Gastrocnemius medialis (tissue), 4 donors: ENCODE data around the gene PALD1.

Experiments used
- POLR2A ChIP-seq, 2 donors: fragments of 450-650 bp; IDR thresholded peaks; one replicate each; pipeline ENCODE4 v1.6.1; 2017; ENCODE audit warnings: antibody characterized with exemption in 2 of 2, mild to moderate bottlenecking in 2 of 2, moderate library complexity in 2 of 2
- TF ChIP-seq, protein P1 (sequence below), 5 experiments: fragments of 450-650 bp in 3 of 5; fragments of 200-600 bp in 2 of 5; sonication (generic) in 2 of 5; IDR thresholded peaks in 4 of 5; conservative IDR thresholded peaks in 1 of 5; 1 replicate in 4 of 5; 2 replicates in 1 of 5; pipeline ENCODE4 v1.5.1; 2016 to 2019; ENCODE audit warnings: antibody characterized with exemption in 5 of 5, mild to moderate bottlenecking in 3 of 5, moderate library complexity in 3 of 5

- TF ChIP-seq, protein P1, sequence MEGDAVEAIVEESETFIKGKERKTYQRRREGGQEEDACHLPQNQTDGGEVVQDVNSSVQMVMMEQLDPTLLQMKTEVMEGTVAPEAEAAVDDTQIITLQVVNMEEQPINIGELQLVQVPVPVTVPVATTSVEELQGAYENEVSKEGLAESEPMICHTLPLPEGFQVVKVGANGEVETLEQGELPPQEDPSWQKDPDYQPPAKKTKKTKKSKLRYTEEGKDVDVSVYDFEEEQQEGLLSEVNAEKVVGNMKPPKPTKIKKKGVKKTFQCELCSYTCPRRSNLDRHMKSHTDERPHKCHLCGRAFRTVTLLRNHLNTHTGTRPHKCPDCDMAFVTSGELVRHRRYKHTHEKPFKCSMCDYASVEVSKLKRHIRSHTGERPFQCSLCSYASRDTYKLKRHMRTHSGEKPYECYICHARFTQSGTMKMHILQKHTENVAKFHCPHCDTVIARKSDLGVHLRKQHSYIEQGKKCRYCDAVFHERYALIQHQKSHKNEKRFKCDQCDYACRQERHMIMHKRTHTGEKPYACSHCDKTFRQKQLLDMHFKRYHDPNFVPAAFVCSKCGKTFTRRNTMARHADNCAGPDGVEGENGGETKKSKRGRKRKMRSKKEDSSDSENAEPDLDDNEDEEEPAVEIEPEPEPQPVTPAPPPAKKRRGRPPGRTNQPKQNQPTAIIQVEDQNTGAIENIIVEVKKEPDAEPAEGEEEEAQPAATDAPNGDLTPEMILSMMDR (IDR thresholded peaks at IDR 0.05 in 4 of 5, conservative IDR thresholded peaks at IDR 0.05 in 1 of 5): no peak
- TF ChIP-seq POLR2A (IDR thresholded peaks at IDR 0.05): no peak
Measured at GRCh38 chr10:70596110-70596798, 117.7 kb downstream of the PALD1 start.
